ENCODE measurements around the gene QKI.
"Not testable (repeated sequence)": the region's sequence is repeated elsewhere in the genome, so short reads cannot be mapped to it uniquely, and the experiment has no call there.

QKI gene

GRCh38 chr6:163573503-163574179, 159.1 kb downstream of the QKI start:
- peaks cover 9% of the 10 kb centered on the region for H3K9me3 ChIP-seq (ENCODE audit: low read length)
- no peak overlapping the region for H2AFZ ChIP-seq (ENCODE audit: low read depth, low read length)
- no peak overlapping the region for H3K4me3 ChIP-seq (ENCODE audit: low read length)
- H3K36me3 ChIP-seq (ENCODE audit: insufficient read depth, low read length): peaks cover 66% of the 10 kb centered on the region
- H3K27me3 ChIP-seq (ENCODE audit: insufficient read depth, low read length): no peaks in the 10 kb centered on the region
- H3K4me1 ChIP-seq (ENCODE audit: insufficient read depth, low read length): peaks cover 10% of the 10 kb centered on the region

- H3K9me3 ChIP-seq (ENCODE audit: low read length): peaks cover under 1% of the 10 kb centered on the region
- H3K36me3 ChIP-seq (ENCODE audit: insufficient read depth, low read length): peaks cover 43% of the 10 kb centered on the region
- no peaks in the 10 kb centered on the region for H3K27me3 ChIP-seq (ENCODE audit: insufficient read depth, low read length)
- no peak overlapping the region for H3K4me3 ChIP-seq (ENCODE audit: low read length)
- H3K4me1 ChIP-seq (ENCODE audit: insufficient read depth, low read length): peaks cover 15% of the 10 kb centered on the region
- H2AFZ ChIP-seq (ENCODE audit: low read depth, low read length): no peak overlapping the region
Measured at GRCh38 chr6:163576114-163576513, 161.6 kb downstream of the QKI start.

GRCh38 chr6:163577404-163577803, 162.9 kb downstream of the QKI start:
- Histone ChIP-seq H2AFZ (ENCODE audit: low read depth, low read length) (no peak overlapping the region), H3K36me3 (ENCODE audit: insufficient read depth, low read length) (peaks cover 31% of the 10 kb centered on the region)

GRCh38 chr6:163579111-163579879, 164.8 kb downstream of the QKI start:
- Histone ChIP-seq H3K4me3 (ENCODE audit: low read length) (no peak overlapping the region), H3K9me3 (ENCODE audit: low read length) (no peaks in the 10 kb centered on the region), H3K27me3 (ENCODE audit: insufficient read depth, low read length) (no peaks in the 10 kb centered on the region), H3K36me3 (ENCODE audit: insufficient read depth, low read length) (peaks cover 17% of the 10 kb centered on the region), H2AFZ (ENCODE audit: low read depth, low read length) (no peak overlapping the region), H3K4me1 (ENCODE audit: insufficient read depth, low read length) (peaks cover 11% of the 10 kb centered on the region)

More at GRCh38 chr6:163577404-163577803, 162.9 kb downstream of the QKI start:
- H3K4me3 ChIP-seq (ENCODE audit: low read length): no peak overlapping the region
- H3K27me3 ChIP-seq (ENCODE audit: insufficient read depth, low read length): no peaks in the 10 kb centered on the region
- H3K9me3 ChIP-seq (ENCODE audit: low read length): no peaks in the 10 kb centered on the region
- H3K4me1 ChIP-seq (ENCODE audit: insufficient read depth, low read length): peaks cover 15% of the 10 kb centered on the region

GRCh38 chr6:163579880-163580295, 165.4 kb downstream of the QKI start:
- Histone ChIP-seq H3K36me3 (ENCODE audit: insufficient read depth, low read length) (peaks cover 11% of the 10 kb centered on the region), H3K27me3 (ENCODE audit: insufficient read depth, low read length) (no peaks in the 10 kb centered on the region), H2AFZ (ENCODE audit: low read depth, low read length) (no peak overlapping the region), H3K4me1 (ENCODE audit: insufficient read depth, low read length) (peaks cover 11% of the 10 kb centered on the region), H3K4me3 (ENCODE audit: low read length) (no peak overlapping the region), H3K9me3 (ENCODE audit: low read length) (no peaks in the 10 kb centered on the region)

- peaks cover 11% of the 10 kb centered on the region for H3K4me1 ChIP-seq (ENCODE audit: insufficient read depth, low read length)
- H3K9me3 ChIP-seq (ENCODE audit: low read length): no peaks in the 10 kb centered on the region
- H3K36me3 ChIP-seq (ENCODE audit: insufficient read depth, low read length): peaks cover 5% of the 10 kb centered on the region
- no peak overlapping the region for H3K4me3 ChIP-seq (ENCODE audit: low read length)
- no peaks in the 10 kb centered on the region for H3K27me3 ChIP-seq (ENCODE audit: insufficient read depth, low read length)
- no peak overlapping the region for H2AFZ ChIP-seq (ENCODE audit: low read depth, low read length)
Measured at GRCh38 chr6:163580311-163581030, 166.0 kb downstream of the QKI start.

GRCh38 chr6:163583558-163583957, 169.0 kb downstream of the QKI start:
- H3K4me1 ChIP-seq (ENCODE audit: insufficient read depth, low read length): peaks cover 6% of the 10 kb centered on the region
- H2AFZ ChIP-seq (ENCODE audit: low read depth, low read length): no peak overlapping the region
- H3K9me3 ChIP-seq (ENCODE audit: low read length): no peaks in the 10 kb centered on the region
- H3K36me3 ChIP-seq (ENCODE audit: insufficient read depth, low read length): no peaks in the 10 kb centered on the region
- no peak overlapping the region for H3K4me3 ChIP-seq (ENCODE audit: low read length)
- no peaks in the 10 kb centered on the region for H3K27me3 ChIP-seq (ENCODE audit: insufficient read depth, low read length)

- Histone ChIP-seq H3K4me1 (ENCODE audit: insufficient read depth, low read length) (no peaks in the 10 kb centered on the region), H3K4me3 (ENCODE audit: low read length) (no peak overlapping the region), H2AFZ (ENCODE audit: low read depth, low read length) (no peak overlapping the region), H3K36me3 (ENCODE audit: insufficient read depth, low read length) (no peaks in the 10 kb centered on the region), H3K27me3 (ENCODE audit: insufficient read depth, low read length) (no peaks in the 10 kb centered on the region), H3K9me3 (ENCODE audit: low read length) (no peaks in the 10 kb centered on the region)
Measured at GRCh38 chr6:163585932-163586437, 171.5 kb downstream of the QKI start.

GRCh38 chr6:163586888-163587287, 172.4 kb downstream of the QKI start:
- Histone ChIP-seq H3K36me3 (ENCODE audit: insufficient read depth, low read length) (no peaks in the 10 kb centered on the region), H3K4me3 (ENCODE audit: low read length) (no peak overlapping the region), H3K27me3 (ENCODE audit: insufficient read depth, low read length) (no peaks in the 10 kb centered on the region), H3K9me3 (ENCODE audit: low read length) (no peaks in the 10 kb centered on the region), H2AFZ (ENCODE audit: low read depth, low read length) (no peak overlapping the region), H3K4me1 (ENCODE audit: insufficient read depth, low read length) (no peaks in the 10 kb centered on the region)

GRCh38 chr6:163588220-163588919, 173.9 kb downstream of the QKI start:
- Histone ChIP-seq H3K27me3 (ENCODE audit: insufficient read depth, low read length) (no peaks in the 10 kb centered on the region), H3K4me3 (ENCODE audit: low read length) (no peak overlapping the region), H3K9me3 (ENCODE audit: low read length) (no peaks in the 10 kb centered on the region), H3K4me1 (ENCODE audit: insufficient read depth, low read length) (no peaks in the 10 kb centered on the region), H3K36me3 (ENCODE audit: insufficient read depth, low read length) (no peaks in the 10 kb centered on the region), H2AFZ (ENCODE audit: low read depth, low read length) (no peak overlapping the region)

GRCh38 chr6:163589387-163589786, 174.9 kb downstream of the QKI start:
- Histone ChIP-seq H3K27me3 (ENCODE audit: insufficient read depth, low read length) (no peaks in the 10 kb centered on the region), H3K4me1 (ENCODE audit: insufficient read depth, low read length) (no peaks in the 10 kb centered on the region), H2AFZ (ENCODE audit: low read depth, low read length) (no peak overlapping the region), H3K36me3 (ENCODE audit: insufficient read depth, low read length) (no peaks in the 10 kb centered on the region), H3K4me3 (ENCODE audit: low read length) (no peak overlapping the region), H3K9me3 (ENCODE audit: low read length) (no peaks in the 10 kb centered on the region)

GRCh38 chr6:163590132-163590531, 175.6 kb downstream of the QKI start:
- H3K36me3 ChIP-seq (ENCODE audit: insufficient read depth, low read length); H3K4me3 ChIP-seq (ENCODE audit: low read length); H2AFZ ChIP-seq (ENCODE audit: low read depth, low read length); H3K9me3 ChIP-seq (ENCODE audit: low read length); H3K27me3 ChIP-seq (ENCODE audit: insufficient read depth, low read length); H3K4me1 ChIP-seq (ENCODE audit: insufficient read depth, low read length): not testable (repeated sequence)
